HG02970 (cell line): ENCODE data around the gene FAM110C.
"Not testable (repeated sequence)": the region's sequence is repeated elsewhere in the genome, so short reads cannot be mapped to it uniquely, and the experiment has no call there.

Source experiments
- ATAC-seq: cut with Tn5 transposase; IDR thresholded peaks from one replicate; pipeline ENCODE4 v1.9.1; 2021; ENCODE audit warnings: mild to moderate bottlenecking, moderate library complexity, moderate number of reproducible peaks; ENCODE audit not compliant: unreplicated experiment, low FRiP score

Gene FAM110C

GRCh38 chr2:46471-47345 lies at the start of gene FAM110C:
Gene FAM110C, minus strand, starts transcription at chr2:46505. Its CDS starts 120 bp downstream, at chr2:46385.
- ATAC-seq, result no peak

GRCh38 chr2:92326-92725 lies 46.0 kb upstream of the FAM110C start:
- no peak for ATAC-seq

GRCh38 chr2:90645-91312 lies 44.5 kb upstream of the FAM110C start:
- no peak for ATAC-seq

GRCh38 chr2:85761-86160 lies 39.5 kb upstream of the FAM110C start:
- no peak for ATAC-seq

GRCh38 chr2:84121-84520 lies 37.8 kb upstream of the FAM110C start:
- no peak for ATAC-seq

GRCh38 chr2:80971-81736 lies 34.8 kb upstream of the FAM110C start:
- ATAC-seq, result no peak

GRCh38 chr2:80378-80777 lies 34.1 kb upstream of the FAM110C start:
- no peak for ATAC-seq

- ATAC-seq, result no peak
These were observed 25.2 kb upstream of the FAM110C start for GRCh38 chr2:71309-72035.

GRCh38 chr2:69366-70344 lies 23.4 kb upstream of the FAM110C start:
- no peak for ATAC-seq

GRCh38 chr2:68637-69036 lies 22.3 kb upstream of the FAM110C start:
- ATAC-seq, result not testable (repeated sequence)

- ATAC-seq, result no peak
These were observed 20.5 kb upstream of the FAM110C start for GRCh38 chr2:66853-67252.

- ATAC-seq, result no peak
These were observed 18.8 kb upstream of the FAM110C start for GRCh38 chr2:65121-65520.

- ATAC-seq, result no peak
These were observed 9.5 kb upstream of the FAM110C start for GRCh38 chr2:55587-56448.

- ATAC-seq, result no peak
These were observed 5.3 kb upstream of the FAM110C start for GRCh38 chr2:51613-52012.

- ATAC-seq, result no peak
These were observed 1.4 kb upstream of the FAM110C start for GRCh38 chr2:47737-48136.

GRCh38 chr2:47346-47725 lies 1.0 kb upstream of the FAM110C start:
- no peak for ATAC-seq

GRCh38 chr2:46131-46470 lies 204 bp downstream of the FAM110C start:
- ATAC-seq, result no peak

- ATAC-seq, result no peak
These were observed 769 bp downstream of the FAM110C start for GRCh38 chr2:45342-46130.
